ENCODE results near the gene PTPN2. TPM values are rescaled to one million over a fixed set of nuclear protein-coding genes. Genes with fewer than 3 reads are reported as not detected.
"Not testable (repeated sequence)": the region's sequence is repeated elsewhere in the genome, so short reads cannot be mapped to it uniquely, and the experiment has no call there.

PTPN2 gene
- total RNA-seq, 2 experiments from 2014 or later, result 54.9 to 69.7 TPM

DNA sequence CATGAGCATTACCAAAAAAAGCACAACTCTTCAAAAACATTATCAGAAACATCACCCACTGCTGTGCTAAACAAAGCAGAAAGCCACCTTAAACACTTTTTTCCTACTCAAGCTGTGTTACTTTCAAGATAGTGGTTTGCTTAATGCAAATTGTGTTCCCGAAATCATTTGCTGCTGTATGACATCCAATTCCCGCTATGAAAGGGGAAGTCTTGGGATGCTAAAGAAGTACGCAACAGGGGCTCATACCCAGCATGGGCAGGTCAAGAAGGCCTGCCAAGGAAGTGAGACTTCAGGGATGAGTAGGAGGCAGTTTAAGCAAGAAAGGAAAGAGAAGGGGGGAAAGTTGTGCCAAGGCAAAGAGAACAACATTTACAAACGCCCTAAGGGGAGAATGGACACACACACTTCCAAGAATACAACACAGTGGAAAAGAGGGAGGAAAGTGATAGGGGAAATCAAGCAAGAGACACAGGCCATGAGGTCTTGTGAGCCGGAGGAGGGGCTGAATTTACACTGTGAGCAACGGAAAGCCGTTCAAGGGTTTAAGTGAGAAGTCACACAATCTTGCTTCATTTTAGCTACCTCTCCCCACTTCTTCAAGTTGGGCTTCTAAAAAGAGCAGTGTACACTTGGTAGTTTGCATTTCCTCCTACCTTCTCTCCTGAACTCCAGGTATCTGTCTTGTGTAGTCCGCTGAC lies 4.0 kb downstream of the PTPN2 start:
- CTCF ChIA-PET (ENCODE audit: unreplicated experiment), result interaction anchor here (0.6 kb wide), 1 partner anchor 15 kb away, joined by 3 read pairs; no protein-coding TSS in a partner anchor
- no peak for DNase-seq (ENCODE audit: low spot score)
- no peak overlapping the region for H2AFZ ChIP-seq (ENCODE audit: low read length)
- TF ChIP-seq, protein P1, sequence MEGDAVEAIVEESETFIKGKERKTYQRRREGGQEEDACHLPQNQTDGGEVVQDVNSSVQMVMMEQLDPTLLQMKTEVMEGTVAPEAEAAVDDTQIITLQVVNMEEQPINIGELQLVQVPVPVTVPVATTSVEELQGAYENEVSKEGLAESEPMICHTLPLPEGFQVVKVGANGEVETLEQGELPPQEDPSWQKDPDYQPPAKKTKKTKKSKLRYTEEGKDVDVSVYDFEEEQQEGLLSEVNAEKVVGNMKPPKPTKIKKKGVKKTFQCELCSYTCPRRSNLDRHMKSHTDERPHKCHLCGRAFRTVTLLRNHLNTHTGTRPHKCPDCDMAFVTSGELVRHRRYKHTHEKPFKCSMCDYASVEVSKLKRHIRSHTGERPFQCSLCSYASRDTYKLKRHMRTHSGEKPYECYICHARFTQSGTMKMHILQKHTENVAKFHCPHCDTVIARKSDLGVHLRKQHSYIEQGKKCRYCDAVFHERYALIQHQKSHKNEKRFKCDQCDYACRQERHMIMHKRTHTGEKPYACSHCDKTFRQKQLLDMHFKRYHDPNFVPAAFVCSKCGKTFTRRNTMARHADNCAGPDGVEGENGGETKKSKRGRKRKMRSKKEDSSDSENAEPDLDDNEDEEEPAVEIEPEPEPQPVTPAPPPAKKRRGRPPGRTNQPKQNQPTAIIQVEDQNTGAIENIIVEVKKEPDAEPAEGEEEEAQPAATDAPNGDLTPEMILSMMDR (conservative IDR thresholded peaks at IDR 0.05; ENCODE audit: low read length), result no peak
- no peak for TF ChIP-seq EZH2phosphoT487 (IDR thresholded peaks at IDR 0.05; ENCODE audit: borderline replicate concordance, low read depth, low read length)
- H3K4me2 ChIP-seq (ENCODE audit: low read length), result peak overlapping the region; percentile 89
- H3K79me2 ChIP-seq (ENCODE audit: insufficient read depth, low read depth, low read length), result peaks cover 86% of the 10 kb centered on the region
- BruUV-seq (replicated peaks), result no TSS peak
- H3K9me3 ChIP-seq (ENCODE audit: low read length), result 0 out of 2 replicates have a peak, but pooled peaks cover 4% of the 10 kb centered on the region
- H3K27ac ChIP-seq (ENCODE audit: low read depth, low read length, poor library complexity, severe bottlenecking), result peak overlapping the region; percentile 69
- POLR2A ChIA-PET, result interaction anchor here (0.6 to 4.0 kb wide), 8 partner anchors 10 to 188 kb away, joined by 3 to 52 read pairs (median 6); no protein-coding TSS in a partner anchor
- peaks cover 46% of the 10 kb centered on the region; the same call in 1 of the 2 replicates for H4K20me1 ChIP-seq (ENCODE audit: insufficient read depth, low read length)
- peaks cover 72% of the 10 kb centered on the region for H3K4me1 ChIP-seq (ENCODE audit: insufficient read depth, low read length, poor library complexity, severe bottlenecking)
- H3K9me2 ChIP-seq (ENCODE audit: insufficient read depth, low read length), result no peaks in the 10 kb centered on the region
- H3K36me3 ChIP-seq (ENCODE audit: insufficient read depth, low read length), result peaks cover 17% of the 10 kb centered on the region
- intact Hi-C loops (cut with micrococcal nuclease; ENCODE audit: unreplicated experiment), result loop anchor here (5.0 kb wide), 2 partner anchors 67 to 503 kb away; partner anchors contain the start of genes AFG3L2 and SEH1L
- H3K4me3 ChIP-seq (ENCODE audit: low read depth, low read length, poor library complexity, severe bottlenecking), result peak overlapping the region; percentile 54

DNA sequence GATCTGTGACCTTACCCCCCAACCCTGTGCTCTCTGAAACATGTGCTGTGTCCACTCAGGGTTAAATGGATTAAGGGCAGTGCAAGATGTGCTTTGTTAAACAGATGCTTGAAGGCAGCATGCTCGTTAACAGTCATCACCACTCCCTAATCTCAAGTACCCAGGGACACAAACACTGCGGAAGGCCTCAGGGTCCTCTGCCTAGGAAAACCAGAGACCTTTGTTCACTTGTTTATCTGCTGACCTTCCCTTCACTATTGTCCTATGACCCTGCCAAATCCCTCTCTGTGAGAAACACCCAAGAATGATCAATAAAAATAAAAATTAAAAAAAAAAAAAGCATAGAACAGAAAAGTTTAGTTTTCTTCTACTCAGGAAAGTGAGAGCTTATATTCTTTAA lies 9.0 kb downstream of the PTPN2 start:
- H3K9me3 ChIP-seq (ENCODE audit: low read length); H3K4me2 ChIP-seq (ENCODE audit: low read length); intact Hi-C loops (cut with micrococcal nuclease; ENCODE audit: unreplicated experiment); H2AFZ ChIP-seq (ENCODE audit: low read length); DNase-seq (ENCODE audit: low spot score); BruUV-seq (replicated peaks); H3K9me2 ChIP-seq (ENCODE audit: insufficient read depth, low read length); H3K4me3 ChIP-seq (ENCODE audit: low read depth, low read length, poor library complexity, severe bottlenecking); H3K27ac ChIP-seq (ENCODE audit: low read depth, low read length, poor library complexity, severe bottlenecking): not testable (repeated sequence)
- H3K79me2 ChIP-seq (ENCODE audit: insufficient read depth, low read depth, low read length), result peaks cover 77% of the 10 kb centered on the region
- ChIA-PET CTCF (ENCODE audit: unreplicated experiment) (interaction anchor here (2.0 kb wide), 1 partner anchor 12 kb away, joined by 6 read pairs; no protein-coding TSS in a partner anchor), POLR2A (interaction anchor here (0.5 to 1.8 kb wide), 3 partner anchors 10 to 853 kb away, joined by 3 to 10 read pairs (median 3); no protein-coding TSS in a partner anchor)
- peaks cover 40% of the 10 kb centered on the region for H3K4me1 ChIP-seq (ENCODE audit: insufficient read depth, low read length, poor library complexity, severe bottlenecking)
- peaks cover 34% of the 10 kb centered on the region for H3K36me3 ChIP-seq (ENCODE audit: insufficient read depth, low read length)
- H4K20me1 ChIP-seq (ENCODE audit: insufficient read depth, low read length), result peaks cover 23% of the 10 kb centered on the region; the same call in 1 of the 2 replicates

DNA sequence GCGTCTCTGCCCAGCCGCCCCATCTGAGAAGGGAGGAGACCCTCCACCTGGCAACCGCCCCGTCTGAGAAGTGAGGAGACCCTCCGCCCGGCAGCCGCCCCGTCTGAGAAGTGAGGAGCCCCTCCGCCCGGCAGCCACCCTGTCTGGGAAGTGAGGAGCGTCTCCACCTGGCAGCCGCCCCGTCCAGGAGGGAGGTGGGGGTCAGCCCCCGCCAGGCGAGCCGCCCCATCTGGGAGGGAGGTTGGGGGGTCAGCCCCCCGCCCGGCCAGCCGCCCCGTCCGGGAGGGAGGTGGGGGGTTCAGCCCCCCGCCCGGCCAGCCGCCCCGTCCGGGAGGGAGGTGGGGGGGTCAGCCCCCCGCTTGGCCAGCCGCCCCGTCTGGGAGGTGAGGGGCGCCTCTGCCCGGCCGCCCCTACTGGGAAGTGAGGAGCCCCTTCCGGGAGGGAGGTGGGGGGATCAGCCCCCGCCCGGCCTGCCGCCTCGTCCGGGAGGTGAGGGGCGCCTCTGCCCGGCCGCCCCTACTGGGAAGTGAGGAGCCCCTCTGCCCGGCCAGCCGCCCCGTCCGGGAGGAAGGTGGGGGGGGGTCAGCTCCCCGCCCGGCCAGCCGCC lies 10.0 kb downstream of the PTPN2 start:
- CTCF ChIA-PET (ENCODE audit: unreplicated experiment), result not testable (repeated sequence)
- POLR2A ChIA-PET, result interaction anchor here (1.8 kb wide), 1 partner anchor 9 kb away, joined by 10 read pairs; no protein-coding TSS in a partner anchor

More for the DNA sequence above, 10.0 kb downstream of the PTPN2 start:
- H3K9me3 ChIP-seq (ENCODE audit: low read length); H2AFZ ChIP-seq (ENCODE audit: low read length); H3K4me3 ChIP-seq (ENCODE audit: low read depth, low read length, poor library complexity, severe bottlenecking); DNase-seq (ENCODE audit: low spot score); H3K4me2 ChIP-seq (ENCODE audit: low read length); H3K27ac ChIP-seq (ENCODE audit: low read depth, low read length, poor library complexity, severe bottlenecking); BruUV-seq (replicated peaks); intact Hi-C loops (cut with micrococcal nuclease; ENCODE audit: unreplicated experiment); H3K9me2 ChIP-seq (ENCODE audit: insufficient read depth, low read length): not testable (repeated sequence)
- H3K36me3 ChIP-seq (ENCODE audit: insufficient read depth, low read length), result peaks cover 34% of the 10 kb centered on the region
- peaks cover 14% of the 10 kb centered on the region; the same call in 1 of the 2 replicates for H4K20me1 ChIP-seq (ENCODE audit: insufficient read depth, low read length)
- H3K4me1 ChIP-seq (ENCODE audit: insufficient read depth, low read length, poor library complexity, severe bottlenecking), result peaks cover 31% of the 10 kb centered on the region
- H3K79me2 ChIP-seq (ENCODE audit: insufficient read depth, low read depth, low read length), result peaks cover 77% of the 10 kb centered on the region
